CD4-positive, alpha-beta T cell treated with Interleukin-21 for 1 hour (primary cell): Measurements from ENCODE around the gene ZNF592.
"Not testable (repeated sequence)": the region's sequence is repeated elsewhere in the genome, so short reads cannot be mapped to it uniquely, and the experiment has no call there.

Experiments
- DNase-seq: peaks from one replicate; pipeline ENCODE4 v3.0.0-alpha.2; 2020

The ZNF592 gene, protein sequence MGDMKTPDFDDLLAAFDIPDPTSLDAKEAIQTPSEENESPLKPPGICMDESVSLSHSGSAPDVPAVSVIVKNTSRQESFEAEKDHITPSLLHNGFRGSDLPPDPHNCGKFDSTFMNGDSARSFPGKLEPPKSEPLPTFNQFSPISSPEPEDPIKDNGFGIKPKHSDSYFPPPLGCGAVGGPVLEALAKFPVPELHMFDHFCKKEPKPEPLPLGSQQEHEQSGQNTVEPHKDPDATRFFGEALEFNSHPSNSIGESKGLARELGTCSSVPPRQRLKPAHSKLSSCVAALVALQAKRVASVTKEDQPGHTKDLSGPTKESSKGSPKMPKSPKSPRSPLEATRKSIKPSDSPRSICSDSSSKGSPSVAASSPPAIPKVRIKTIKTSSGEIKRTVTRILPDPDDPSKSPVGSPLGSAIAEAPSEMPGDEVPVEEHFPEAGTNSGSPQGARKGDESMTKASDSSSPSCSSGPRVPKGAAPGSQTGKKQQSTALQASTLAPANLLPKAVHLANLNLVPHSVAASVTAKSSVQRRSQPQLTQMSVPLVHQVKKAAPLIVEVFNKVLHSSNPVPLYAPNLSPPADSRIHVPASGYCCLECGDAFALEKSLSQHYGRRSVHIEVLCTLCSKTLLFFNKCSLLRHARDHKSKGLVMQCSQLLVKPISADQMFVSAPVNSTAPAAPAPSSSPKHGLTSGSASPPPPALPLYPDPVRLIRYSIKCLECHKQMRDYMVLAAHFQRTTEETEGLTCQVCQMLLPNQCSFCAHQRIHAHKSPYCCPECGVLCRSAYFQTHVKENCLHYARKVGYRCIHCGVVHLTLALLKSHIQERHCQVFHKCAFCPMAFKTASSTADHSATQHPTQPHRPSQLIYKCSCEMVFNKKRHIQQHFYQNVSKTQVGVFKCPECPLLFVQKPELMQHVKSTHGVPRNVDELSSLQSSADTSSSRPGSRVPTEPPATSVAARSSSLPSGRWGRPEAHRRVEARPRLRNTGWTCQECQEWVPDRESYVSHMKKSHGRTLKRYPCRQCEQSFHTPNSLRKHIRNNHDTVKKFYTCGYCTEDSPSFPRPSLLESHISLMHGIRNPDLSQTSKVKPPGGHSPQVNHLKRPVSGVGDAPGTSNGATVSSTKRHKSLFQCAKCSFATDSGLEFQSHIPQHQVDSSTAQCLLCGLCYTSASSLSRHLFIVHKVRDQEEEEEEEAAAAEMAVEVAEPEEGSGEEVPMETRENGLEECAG (N-terminal part only)

DNA sequence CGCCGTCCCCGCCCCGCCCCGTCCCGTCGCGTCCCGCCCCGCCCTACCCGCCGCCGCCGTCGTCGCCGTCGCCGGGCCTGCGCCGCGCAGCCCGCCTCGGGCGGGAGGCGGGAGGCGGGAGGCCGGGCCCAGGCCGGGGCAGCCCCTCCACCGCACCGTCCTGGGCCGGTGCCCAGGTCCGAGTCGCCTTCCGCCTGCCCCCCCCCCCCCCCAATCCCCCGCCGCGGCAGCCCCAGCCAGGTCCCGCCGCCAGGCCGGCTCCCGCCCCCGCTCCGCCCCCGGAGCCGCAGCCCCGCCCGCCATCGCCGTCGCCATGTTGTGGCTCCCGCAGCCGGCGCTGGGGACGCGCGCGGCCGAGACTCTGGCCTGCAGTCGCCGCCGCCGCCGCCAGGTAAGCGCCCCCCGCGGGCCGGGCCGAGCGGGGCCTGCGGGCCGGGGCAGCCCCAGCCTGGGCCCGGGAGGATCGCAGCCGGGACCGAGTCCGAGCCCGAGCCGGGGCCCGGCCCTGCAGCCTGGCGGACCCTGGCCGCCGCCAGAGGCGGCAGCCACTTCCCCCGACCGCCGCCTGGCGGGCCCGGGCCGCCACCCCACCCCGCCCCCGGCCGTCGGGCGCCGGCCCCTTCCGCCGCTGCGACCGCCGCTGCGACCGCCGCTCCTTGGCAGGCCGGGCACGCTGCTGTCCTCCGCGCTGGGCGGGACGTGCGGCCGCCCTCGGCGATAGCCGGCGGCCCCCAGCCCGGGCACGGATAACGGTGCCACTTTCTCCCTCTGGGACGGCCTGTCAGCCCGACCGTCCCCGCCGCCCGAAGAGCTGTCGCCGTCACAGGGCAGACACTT is at the start of gene ZNF592:
Gene ZNF592 (plus strand): TSS at position 319 of the 837 bp plus-strand sequence. CDS start 34,084 bp downstream, outside the sequence.
- DNase-seq, result peak; percentile 87

DNA sequence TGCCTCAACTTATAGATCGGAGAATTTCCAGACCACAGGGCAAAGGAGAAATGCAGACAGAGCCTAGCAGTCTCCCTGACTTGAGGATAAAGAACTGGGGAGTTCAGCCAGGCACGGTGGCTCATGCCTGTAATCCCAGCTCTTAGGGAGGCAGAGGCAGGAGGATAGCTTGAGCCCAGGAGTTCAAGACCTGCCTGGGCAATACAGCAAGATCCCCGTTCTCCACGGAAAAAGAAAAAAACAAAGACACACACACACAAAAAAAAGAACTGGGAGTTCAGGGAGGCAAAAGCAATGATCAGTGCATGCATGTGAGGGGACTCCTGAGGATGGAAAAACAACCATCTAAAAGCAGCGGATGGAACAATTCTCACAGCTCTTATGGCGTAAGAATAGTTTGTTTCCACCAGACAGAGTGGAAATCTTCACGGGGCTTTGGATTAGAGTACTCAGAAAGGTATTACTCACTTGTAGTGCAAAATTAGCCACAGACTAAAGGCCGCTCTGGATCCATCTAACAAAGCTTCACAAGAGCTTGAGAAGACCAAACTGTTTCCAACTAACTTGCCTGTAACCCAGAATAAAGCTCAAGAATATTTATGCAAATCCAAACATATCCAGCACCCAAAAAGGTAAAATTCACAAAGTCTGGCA is 48.7 kb upstream of the ZNF592 start:
- no peak for DNase-seq

DNA sequence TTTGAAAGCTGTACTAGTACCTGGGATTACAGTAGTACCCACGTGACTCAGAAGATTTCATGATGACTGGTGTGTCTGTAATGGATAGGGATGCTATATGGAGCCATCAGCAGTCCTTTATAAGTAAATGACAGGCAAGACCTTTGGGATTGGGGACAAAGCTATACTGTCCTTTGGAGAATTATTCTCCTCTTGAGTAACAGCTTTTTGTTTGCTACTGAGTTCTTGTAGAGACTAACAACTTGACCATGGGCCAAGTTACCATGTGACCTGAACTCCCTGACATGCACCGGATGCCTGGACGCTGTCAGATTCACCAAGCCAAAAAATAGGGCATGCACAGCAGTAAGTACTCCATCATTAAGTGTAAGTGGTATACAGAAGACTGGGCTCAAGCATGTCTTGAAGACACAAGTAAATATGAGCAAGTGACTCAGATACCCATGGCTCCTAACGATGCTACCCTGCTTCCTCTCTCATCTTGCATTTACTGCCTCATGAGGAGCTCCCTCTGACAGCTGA is 45.4 kb upstream of the ZNF592 start:
- no peak for DNase-seq

DNA sequence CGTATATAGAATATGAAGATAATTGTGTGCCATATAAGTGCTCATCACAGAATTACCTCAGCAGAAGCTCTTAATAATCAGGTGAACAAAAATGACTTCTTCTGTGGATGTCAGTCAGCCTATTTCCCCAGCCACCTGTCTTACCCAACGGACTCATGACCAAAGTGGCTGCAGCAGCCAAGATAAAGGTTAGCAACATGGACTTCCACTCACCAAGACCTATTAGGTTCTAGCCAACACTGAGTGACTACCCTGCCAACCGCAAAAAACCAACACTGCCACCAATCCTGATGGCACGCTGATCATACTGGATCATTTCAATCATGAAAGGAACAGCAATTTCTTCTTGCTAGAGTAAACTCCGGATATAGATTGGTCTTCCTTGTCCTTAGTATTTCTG is 44.6 kb upstream of the ZNF592 start:
- DNase-seq, result no peak

DNA sequence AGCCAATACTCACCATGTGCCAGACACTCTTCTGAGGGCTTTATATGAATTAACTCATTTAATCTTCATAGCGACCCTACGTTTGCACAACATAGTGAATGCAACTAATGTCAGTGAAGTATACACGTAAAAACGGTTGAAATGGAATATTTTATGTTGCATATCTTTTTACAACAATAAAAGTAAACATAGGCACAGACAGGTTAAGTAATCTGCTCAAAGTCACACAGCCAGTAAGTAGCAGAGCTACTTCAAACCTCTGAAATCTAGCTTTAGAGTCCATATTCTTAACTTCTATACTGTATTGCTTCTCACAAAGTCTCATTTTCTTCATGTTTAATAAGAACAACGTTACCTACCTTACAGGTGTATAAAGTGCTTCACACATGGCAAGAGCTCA is 34.0 kb upstream of the ZNF592 start:
- DNase-seq, result no peak

DNA sequence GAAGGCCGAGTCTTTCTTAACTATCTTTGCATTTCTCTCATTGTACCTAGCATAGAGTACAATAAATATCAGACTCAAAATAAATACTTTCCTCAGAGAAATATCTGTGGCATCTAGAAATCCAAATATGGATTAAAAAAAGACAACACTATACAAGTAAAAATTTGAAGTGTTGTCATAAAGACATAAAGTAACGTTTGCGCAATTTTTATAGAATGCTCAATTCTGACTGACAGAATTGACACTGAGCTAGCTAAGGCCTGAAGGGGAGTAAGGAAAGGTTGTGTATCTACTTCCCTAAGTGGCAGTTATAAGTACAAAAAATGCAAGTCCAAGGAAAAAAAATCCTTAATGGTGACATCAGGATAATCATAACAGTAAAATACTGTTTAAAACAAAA is 33.6 kb upstream of the ZNF592 start:
- no peak for DNase-seq

DNA sequence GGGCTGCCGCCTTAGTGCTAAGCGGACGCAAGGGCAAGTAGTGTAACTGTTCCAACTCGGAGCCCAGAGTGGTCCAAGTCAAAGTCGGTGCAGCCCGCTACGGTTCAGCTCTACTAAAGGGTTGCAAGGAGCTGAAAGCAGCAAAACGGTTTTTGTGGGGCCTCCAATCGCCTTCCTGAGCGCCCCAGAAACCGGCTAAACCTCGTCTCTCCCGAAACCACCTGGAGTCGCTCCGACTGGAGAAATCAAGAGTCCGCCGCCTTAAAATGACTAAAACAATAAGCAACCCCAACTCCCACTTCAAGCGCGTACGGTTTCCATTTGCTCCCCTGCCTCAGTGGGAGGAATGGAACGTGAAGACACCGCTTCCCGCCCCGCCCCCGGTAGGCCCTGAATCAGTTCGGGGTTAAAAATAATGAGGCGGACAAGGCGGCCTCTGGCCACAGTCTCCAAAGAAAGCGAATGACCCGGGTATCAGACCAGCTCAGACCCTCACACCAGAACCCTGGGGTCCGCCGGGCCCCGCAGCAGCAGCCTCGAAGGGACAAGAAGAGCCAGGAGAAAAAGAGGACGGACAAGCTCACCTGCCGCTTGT is 32.9 kb upstream of the ZNF592 start:
- DNase-seq, result peak; percentile 26

DNA sequence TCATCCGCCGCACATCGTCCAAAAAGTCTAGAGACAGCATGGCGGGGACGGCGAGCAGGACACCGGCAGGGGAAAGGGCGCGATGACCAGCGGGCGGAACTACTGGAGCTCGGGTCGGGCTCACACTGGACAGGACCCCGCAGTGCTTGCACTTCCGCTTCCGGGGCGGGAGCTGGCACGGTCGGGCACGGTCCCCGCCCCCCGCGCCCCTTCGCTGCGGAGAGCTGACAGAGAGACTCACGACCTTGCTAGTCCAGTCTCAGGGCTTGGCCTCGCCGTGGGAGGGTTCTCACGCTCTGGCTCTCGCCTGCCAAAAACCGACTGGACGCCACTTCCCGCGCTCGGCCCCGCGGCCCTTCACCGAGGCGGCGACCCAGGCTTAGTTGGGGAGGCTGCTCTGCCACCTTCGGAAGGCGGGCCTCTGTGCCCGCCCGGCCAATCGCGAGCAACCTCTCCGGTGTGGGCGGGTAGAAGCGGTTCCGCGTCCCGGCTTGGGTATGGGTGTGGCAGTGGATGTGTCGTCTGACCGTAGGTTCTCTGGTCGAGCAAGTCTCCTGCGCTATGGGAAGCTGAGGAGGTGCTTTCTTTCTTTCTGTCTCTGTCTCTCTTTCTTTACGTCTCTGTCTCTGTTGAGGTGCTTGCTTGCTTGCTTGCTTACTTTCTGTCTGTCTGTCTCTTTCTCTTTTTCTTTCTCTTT is 32.2 kb upstream of the ZNF592 start, which contains the start of gene SEC11A:
Gene SEC11A (minus strand): TSS at position 104 of the 697 bp plus-strand sequence. CDS start 64 bp downstream, at position 40.
- DNase-seq, result peak; percentile 93

DNA sequence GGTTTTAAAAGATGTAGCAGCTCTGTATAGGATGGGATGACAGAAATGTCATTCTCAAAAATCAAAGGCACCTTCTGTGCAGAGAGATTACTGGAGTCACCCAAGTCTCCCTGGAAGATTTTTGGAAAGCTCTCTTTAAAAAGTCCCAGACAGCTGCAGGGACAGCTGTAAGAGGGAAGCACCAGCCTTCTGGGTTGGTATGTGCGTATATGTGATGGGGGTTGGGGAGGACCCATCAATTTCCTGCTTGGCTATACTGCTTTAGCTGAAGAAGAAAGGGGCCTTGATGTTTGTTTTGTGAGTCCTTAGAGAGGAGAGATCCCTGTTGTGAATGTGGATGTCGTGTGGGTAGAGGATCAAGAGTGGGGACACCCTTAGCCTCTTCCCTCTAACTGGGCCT is 27.0 kb upstream of the ZNF592 start:
- peak; percentile 30 for DNase-seq

DNA sequence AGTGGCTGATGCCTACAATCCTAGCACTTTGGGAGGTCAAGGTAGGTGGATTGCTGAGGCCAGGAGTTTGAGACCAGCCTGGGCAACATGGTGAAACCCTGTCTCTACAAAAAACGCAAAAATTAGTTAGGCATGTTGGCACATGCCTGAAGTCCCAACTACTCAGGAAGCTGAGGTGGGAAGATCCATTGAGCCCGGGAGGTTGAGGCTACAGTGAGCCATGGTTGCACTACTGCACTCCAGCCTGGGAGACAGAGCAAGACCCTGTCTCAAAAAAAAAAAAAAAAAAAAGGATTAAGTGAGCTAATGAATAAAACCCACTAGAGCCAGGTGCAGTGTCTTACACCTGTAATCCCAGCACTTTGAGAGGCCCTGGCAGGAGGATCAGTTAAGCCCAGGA is 25.8 kb upstream of the ZNF592 start:
- DNase-seq, result no peak

DNA sequence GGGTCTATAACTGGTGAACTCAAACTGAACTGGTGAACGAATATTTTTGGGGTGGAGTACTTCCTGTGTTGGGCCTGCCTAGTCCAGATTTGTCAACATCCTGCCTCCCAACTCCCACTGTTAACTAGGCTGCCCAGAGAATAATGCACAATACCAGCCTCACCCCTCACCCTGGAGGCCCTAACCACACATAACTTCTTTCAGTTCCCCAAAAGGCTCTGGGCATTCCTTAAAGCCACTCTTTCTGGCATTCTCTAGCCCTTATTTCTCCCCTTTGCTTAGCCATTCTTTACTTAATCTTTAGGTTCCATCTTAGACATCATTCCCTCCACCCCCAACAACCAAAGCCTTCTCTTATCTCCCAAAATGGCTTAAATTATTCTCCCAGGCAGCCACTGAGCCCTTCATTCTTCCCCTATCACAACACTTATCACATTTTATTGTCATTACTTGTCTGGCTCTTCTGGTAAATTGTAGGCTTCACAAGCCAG is 23.3 kb upstream of the ZNF592 start:
- DNase-seq, result peak; percentile 59

DNA sequence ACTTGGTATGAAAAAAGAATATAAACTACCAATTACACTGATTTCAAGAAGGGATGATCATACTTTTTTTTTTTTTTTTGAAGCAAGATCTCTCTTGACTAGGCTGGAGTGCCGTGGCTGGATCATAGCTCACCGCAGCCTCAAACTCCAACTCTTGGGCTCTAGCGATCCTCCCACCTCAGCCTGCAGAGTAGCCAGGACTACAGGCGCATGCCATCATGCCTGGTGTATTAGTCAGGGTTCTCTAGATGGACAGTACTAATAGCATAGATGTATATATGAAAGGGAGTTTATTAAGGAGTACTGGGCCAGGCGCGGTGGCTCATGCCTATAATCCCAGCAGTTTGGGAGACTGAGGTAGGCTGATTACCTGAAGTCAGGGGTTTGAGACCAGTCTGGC is 21.0 kb upstream of the ZNF592 start:
- DNase-seq, result no peak

DNA sequence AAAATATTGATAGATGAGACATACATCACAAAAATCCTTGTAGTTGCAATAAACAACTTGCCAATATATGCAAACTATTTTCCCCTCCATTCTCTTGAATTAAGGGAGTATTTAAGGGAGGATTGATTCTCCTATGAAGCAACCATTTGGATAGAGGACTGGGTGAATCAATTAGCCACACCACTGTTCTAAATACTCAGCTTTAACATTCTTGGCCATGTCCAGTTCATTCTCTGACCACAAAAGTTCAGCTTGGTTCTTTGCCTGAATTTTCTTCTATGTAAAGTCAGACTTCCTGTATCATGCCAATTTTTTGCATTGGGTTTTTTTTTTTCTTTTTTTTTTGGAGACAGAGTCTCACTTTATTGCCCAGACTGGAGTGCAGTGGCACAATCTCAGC is 16.6 kb upstream of the ZNF592 start:
- DNase-seq, result no peak

DNA sequence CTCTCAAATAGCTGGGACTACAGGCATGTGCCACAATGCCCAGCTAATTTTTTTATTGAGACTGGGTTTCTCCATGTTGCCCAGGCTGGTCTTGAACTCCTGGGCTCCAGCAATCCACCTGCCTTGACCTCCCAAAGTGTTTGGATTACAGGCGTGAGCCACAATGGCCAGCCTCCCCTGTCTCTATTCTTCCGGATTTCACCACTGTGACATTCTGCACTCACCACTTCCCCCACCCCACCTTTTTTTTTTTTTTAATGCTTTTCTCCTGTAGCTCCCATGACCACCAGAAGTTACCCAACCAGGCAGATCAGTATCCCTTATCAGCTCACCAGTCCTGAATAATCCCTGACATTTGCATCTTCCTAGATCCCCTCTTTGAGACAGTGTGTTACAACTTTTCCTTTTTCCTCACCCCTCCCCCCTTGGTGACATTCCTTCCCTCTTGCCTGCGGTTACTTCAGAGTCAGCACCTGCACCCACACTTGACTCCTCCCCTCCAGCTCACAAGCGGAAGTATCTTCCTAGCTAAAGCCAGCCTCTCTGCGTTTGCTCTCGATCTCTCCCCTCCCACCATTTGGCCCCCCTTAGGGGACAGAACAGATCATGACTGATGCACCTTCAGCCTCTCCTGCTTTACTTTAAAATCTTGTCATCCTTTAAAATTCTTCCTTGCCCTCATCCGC is 13.5 kb upstream of the ZNF592 start:
- DNase-seq, result peak; percentile 79

DNA sequence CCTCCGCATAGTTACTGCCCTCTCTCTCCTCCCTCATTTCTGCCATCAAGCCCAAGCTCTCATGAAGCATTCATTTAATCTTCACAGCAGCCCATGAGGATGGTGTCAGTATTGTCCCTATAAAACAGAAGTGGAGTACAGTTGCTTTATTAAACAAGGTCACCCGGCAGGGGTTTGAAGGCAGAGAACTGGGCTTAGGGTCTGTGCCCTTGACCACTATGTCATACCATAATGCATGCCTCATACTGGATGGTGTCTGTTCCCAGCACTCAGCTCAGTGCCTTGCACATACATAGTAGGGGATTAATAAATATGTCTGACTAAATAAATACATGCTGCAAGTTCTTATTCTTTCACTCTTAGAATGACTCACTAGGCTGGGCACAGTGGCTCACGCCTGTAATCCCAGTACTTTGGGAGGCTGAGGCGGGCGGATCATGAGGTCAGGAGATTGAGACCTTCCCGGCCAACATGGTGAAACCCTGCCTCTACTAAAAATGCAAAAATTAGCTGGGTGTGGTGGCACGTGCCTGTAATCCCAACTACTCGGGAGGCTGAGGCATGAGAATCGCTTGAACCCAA is 12.8 kb upstream of the ZNF592 start:
- DNase-seq, result not testable (repeated sequence)

DNA sequence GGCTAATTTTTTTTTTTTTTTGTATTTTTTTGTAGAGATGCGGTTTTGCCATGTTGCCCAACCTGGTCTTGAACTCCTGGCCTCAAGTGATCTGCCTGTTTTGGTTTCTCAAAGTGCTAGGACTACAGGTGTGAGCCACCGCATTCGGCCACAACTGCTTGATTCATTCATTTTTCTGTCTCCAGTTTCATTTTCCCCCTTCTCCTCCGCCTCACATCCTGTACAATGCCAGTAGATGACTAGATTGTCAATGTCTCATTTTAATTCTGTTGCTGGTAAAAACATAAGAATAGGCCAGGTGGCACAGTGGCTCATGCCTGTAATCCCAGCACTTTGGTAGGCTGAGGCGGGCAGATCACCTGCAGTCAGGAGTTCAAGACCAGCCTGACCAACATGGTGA is 12.0 kb upstream of the ZNF592 start:
- peak; percentile 82 for DNase-seq

DNA sequence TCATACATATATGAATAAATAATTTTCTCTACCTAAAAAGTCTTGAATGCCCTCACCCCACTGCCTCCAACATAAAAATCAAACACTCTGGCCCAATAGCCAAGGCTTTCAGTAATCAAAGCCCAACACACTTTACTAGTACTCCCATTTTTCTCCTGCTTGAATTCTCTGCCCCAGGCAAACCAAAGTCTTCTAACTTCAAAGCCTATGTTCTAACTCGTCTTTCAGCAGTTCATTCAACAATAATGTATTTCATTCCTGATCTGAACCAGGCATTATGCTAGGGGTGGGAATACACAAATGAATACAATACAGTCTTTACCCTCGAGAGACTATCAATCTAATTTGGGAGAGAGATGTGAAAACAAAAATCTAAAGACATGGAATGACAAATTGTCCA is 11.4 kb upstream of the ZNF592 start:
- no peak for DNase-seq

DNA sequence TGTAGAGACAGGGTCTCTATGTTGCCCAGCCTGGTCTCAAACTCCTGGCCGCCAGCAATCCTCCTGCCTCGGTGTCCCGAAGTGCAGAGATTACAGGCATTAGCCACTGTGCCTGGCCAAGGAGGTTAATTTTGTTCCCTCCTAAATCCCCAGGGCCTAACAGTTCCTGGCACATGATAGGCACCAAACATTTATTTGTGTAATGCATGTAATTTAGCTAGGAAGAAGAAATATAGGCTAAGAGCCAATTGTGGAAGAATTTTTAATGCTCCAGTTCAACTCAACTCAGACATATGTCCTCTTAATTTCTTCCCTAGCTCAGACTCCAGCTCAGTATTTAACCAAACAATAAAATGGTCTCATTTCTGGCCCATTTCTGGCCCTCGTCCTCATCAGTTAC is 7.7 kb upstream of the ZNF592 start:
- DNase-seq, result no peak

DNA sequence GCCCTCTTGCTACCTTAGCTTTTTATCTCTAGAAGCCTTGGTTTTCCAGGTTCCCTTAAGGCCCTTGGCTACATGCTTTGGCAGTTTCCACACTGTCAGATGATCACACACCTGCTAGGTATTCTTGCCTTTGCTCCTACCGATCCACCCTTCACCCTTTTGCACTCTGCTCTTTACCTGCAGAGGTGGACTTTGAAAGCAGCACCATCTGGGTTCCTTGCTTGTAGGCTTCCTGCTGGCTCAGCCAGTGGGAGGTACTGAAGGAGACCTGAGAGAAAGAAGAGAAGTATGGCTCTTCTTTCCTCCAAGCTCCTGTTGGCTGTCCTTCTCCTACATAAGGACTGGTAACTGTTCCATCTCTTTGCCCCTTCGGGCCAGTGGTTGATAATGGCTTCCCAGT is 7.3 kb upstream of the ZNF592 start:
- no peak for DNase-seq
